Lower leg skin (tissue), 3 donors: ENCODE data around the gene TMEM151B.

Source experiments
- CTCF ChIP-seq, 3 donors: fragments of 450-650 bp; IDR thresholded peaks; one replicate each; pipeline ENCODE4 v1.5.1; 2016; ENCODE audit warnings: antibody characterized with exemption in 3 of 3, mild to moderate bottlenecking in 3 of 3, moderate library complexity in 2 of 3
- POLR2A ChIP-seq, 2 donors: fragments of 450-650 bp; IDR thresholded peaks; one replicate each; pipeline ENCODE4 v1.6.1; 2016 to 2017; ENCODE audit warnings: antibody characterized with exemption in 2 of 2, mild to moderate bottlenecking in 1 of 2, moderate library complexity in 1 of 2

- no peak for TF ChIP-seq CTCF (IDR thresholded peaks at IDR 0.05)
- no peak for TF ChIP-seq POLR2A (IDR thresholded peaks at IDR 0.05)
These were observed 14.6 kb downstream of the TMEM151B start for GRCh38 chr6:44284867-44285266.
